Peyer's patch (tissue), 4 donors: Measurements from ENCODE around the gene ACACA. TPM values are rescaled to one million over a fixed set of nuclear protein-coding genes. Genes with fewer than 3 reads are reported as not detected.

ENCODE experiments used
- DNase-seq, 3 donors: peaks; one replicate each; pipeline ENCODE4 v3.0.0-alpha.2; 2017 to 2019
- H3K27ac ChIP-seq, 4 donors: fragments of 200-600 bp; sonication (generic); one replicate each; pipeline ENCODE4 v1.5.1; 2016 to 2019
- H3K27me3 ChIP-seq, 2 donors: fragments of 200-600 bp; sonication (generic); one replicate each; pipeline ENCODE4 v1.5.1; 2019
- H3K36me3 ChIP-seq, 3 donors: fragments of 200-600 bp; sonication (generic); one replicate each; pipeline ENCODE4 v1.5.1; 2016 to 2019
- H3K4me1 ChIP-seq, 4 donors: fragments of 200-600 bp; sonication (generic); one replicate each; pipeline ENCODE4 v1.5.1; 2016 to 2019
- H3K4me3 ChIP-seq, 4 donors: fragments of 200-600 bp; sonication (generic); 1 replicate in 3 of 4; 2 replicates in 1 of 4; pipeline ENCODE4 v1.5.1; 2016 to 2019; ENCODE audit warnings: mild to moderate bottlenecking in 1 of 4
- H3K9me3 ChIP-seq, 4 donors: fragments of 200-600 bp; sonication (generic); one replicate each; pipeline ENCODE4 v1.5.1; 2016 to 2019; ENCODE audit warnings: mild to moderate bottlenecking in 1 of 4
- POLR2A ChIP-seq, 2 donors: fragments of 450-650 bp; IDR thresholded peaks; one replicate each; pipeline ENCODE4 v1.5.1; 2017; ENCODE audit warnings: antibody characterized with exemption in 2 of 2, mild to moderate bottlenecking in 2 of 2, moderate library complexity in 2 of 2
- total RNA-seq, 4 donors: library from RNA; depleted of rRNA; stranded (reverse); fragments of >200 nt; gene quantifications; one replicate each; pipeline ENCODE4 v1.1.0, GENCODE V29; 2016
- TF ChIP-seq, protein P1 (sequence below), 6 experiments: fragments of 450-650 bp in 4 of 6; fragments of 200-600 bp in 2 of 6; sonication (generic) in 1 of 6; IDR thresholded peaks; one replicate each; pipeline ENCODE4 v1.5.1; 2017 to 2019; ENCODE audit warnings: antibody characterized with exemption in 6 of 6, mild to moderate bottlenecking in 3 of 6, moderate library complexity in 1 of 6

Gene ACACA
- total RNA-seq, 4 donors from 2014 or later: 31.7 to 71.7 (median 43.0) TPM

DNA sequence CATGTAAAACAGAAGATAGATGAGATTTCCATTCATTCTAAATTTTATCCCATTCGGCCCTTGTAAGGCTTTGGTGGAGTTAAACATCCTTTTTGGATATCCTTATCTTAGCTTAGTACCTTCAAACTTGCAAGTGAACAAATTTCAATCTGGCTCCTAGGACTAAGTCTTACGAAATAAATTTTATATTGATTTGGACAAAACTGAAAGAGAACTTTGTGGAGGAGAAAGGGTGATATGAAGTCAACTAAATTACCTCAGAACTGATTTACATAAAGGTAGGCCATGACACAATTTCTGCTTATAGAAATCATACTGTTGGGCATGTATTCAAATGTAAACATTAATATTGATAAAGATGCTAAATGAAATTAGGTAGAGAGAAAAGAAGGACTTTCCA, 206.1 kb downstream of the ACACA start:
- DNase-seq: no peak
- Histone ChIP-seq H3K27me3 (no peaks in the 10 kb centered on the region), H3K36me3 (peaks cover 0 to 31% (median 0%) of the 10 kb centered on the region in 3 donors), H3K4me1 (no peaks in the 10 kb centered on the region), H3K4me3 (no peak overlapping the region), H3K9me3 (no peaks in the 10 kb centered on the region), H3K27ac (no peak overlapping the region)
- TF ChIP-seq POLR2A (IDR thresholded peaks at IDR 0.05): no peak
- TF ChIP-seq, protein P1, sequence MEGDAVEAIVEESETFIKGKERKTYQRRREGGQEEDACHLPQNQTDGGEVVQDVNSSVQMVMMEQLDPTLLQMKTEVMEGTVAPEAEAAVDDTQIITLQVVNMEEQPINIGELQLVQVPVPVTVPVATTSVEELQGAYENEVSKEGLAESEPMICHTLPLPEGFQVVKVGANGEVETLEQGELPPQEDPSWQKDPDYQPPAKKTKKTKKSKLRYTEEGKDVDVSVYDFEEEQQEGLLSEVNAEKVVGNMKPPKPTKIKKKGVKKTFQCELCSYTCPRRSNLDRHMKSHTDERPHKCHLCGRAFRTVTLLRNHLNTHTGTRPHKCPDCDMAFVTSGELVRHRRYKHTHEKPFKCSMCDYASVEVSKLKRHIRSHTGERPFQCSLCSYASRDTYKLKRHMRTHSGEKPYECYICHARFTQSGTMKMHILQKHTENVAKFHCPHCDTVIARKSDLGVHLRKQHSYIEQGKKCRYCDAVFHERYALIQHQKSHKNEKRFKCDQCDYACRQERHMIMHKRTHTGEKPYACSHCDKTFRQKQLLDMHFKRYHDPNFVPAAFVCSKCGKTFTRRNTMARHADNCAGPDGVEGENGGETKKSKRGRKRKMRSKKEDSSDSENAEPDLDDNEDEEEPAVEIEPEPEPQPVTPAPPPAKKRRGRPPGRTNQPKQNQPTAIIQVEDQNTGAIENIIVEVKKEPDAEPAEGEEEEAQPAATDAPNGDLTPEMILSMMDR (IDR thresholded peaks at IDR 0.05): no peak

DNA sequence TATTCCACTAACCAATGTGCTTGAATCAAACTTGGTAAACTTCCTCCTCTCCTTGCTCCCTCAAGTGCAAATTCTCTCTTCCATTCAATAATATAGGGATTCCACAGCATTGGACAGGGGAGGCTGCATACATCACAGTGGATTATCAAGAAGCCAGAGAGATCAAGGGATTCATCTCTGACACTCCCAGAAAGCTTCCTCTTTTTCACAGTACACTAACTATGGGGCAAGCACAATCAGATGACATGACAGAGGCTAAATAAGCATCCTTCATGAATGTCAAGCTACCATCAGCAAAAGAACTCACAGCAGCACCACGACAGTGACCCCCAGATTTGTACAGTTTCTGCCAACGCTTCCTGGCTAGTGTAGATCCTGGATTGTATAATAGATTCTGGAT, 209.3 kb downstream of the ACACA start:
- DNase-seq: no peak
- TF ChIP-seq POLR2A (IDR thresholded peaks at IDR 0.05): no peak
- TF ChIP-seq, protein P1 (IDR thresholded peaks at IDR 0.05): no peak
- Histone ChIP-seq H3K9me3 (no peaks in the 10 kb centered on the region), H3K27me3 (no peaks in the 10 kb centered on the region), H3K27ac (no peak overlapping the region), H3K36me3 (peaks cover 0 to 10% (median 0%) of the 10 kb centered on the region in 3 donors), H3K4me3 (no peak overlapping the region), H3K4me1 (no peaks in the 10 kb centered on the region)

DNA sequence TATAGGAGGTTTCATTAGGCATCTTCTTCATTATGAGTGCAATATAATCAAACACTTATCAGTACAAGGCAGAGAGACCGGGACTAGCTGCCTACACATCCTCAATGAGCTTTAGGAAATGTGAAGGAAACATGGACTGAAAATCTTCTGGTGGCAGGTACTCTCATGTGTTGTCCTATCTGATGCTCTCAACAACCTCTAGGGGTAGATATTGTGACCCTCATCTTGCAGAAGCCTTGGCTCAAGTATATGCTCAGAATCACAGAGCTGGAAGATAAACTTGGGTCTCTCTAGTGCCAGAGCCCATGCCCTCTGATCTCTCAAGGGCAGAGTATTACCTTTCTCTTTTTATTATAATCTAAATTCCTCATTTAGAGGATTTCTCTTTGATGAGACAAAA, 212.4 kb downstream of the ACACA start:
- TF ChIP-seq, protein P1 (IDR thresholded peaks at IDR 0.05): no peak
- TF ChIP-seq POLR2A (IDR thresholded peaks at IDR 0.05): no peak

DNA sequence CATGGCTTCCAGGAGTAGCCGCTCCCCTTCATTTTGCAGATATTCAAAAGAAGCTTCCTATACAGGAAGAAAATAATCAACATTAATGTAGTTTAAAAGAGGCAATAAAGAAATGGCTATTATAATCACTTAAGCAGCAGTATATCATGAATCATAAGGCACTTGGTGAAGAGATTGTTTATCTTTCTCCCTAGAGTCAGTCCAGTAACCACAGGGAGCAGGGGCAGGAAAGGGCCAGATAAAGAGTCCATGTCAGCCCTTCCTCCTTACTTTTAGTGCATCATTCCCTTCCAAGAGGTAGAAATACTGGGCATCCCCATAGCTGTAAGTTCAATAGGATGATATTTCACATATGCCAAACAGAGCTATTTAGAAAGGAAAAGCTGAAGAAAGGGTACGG, 215.4 kb downstream of the ACACA start:
- Histone ChIP-seq H3K36me3 (peaks cover 0 to 51% (median 0%) of the 10 kb centered on the region in 3 donors), H3K4me3 (no peak overlapping the region), H3K27ac (no peak overlapping the region), H3K4me1 (no peaks in the 10 kb centered on the region), H3K27me3 (no peaks in the 10 kb centered on the region), H3K9me3 (no peaks in the 10 kb centered on the region)
- TF ChIP-seq POLR2A (IDR thresholded peaks at IDR 0.05): no peak
- TF ChIP-seq, protein P1 (IDR thresholded peaks at IDR 0.05): no peak
- DNase-seq: no peak

More for the DNA sequence above, 212.4 kb downstream of the ACACA start:
- Histone ChIP-seq H3K4me1 (no peaks in the 10 kb centered on the region), H3K27ac (no peak overlapping the region), H3K27me3 (no peaks in the 10 kb centered on the region), H3K4me3 (no peak overlapping the region), H3K9me3 (no peaks in the 10 kb centered on the region), H3K36me3 (peaks cover 0 to 34% (median 0%) of the 10 kb centered on the region in 3 donors)
- DNase-seq: no peak

DNA sequence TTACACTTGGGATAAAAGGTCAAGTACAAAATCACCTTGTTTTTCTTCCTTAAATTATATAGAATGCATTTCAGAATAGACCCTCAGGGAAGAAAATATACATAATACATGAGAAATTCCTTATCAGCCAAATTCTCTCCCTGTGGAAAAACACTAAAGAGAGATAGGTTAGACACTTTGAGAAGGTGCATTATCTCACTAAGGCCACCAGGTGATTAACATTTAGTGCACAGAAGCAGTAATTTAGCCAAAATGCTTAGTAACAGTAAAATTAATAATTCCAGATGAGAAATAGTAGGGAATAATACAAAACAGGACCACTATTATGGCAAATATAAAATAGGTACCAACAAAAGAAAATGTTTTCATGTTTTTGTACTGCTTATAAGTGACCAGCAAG, 216.1 kb downstream of the ACACA start:
- no peaks in the 10 kb centered on the region for H3K4me1 ChIP-seq
- H3K27ac ChIP-seq: no peak overlapping the region
- H3K27me3 ChIP-seq: no peaks in the 10 kb centered on the region
- H3K9me3 ChIP-seq: no peaks in the 10 kb centered on the region
- no peak for TF ChIP-seq POLR2A (IDR thresholded peaks at IDR 0.05)
- TF ChIP-seq, protein P1 (IDR thresholded peaks at IDR 0.05): peak in 2 of 6 experiments; percentile 5 to 25
- no peak overlapping the region for H3K4me3 ChIP-seq
- peaks cover 0 to 53% (median 0%) of the 10 kb centered on the region in 3 donors for H3K36me3 ChIP-seq
- no peak for DNase-seq

DNA sequence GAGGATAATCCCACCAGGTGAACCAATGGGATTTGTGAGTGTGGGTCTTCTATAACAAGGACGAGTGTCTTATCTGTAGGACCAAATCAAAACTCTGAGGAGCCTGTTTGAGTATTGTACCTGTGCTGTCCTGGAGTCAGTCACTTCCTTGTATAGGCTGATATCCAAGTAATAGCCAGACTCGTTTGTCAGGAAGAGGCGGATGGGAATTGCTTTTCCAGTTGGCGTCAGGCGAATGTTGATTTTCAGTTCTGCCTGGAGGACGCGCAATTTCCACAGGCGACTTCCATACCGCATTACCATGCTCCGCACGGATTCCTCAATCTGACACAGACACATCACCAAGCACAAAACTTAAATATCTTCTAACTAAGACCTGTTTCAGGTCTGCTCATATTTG, 218.5 kb downstream of the ACACA start:
- no peak overlapping the region for H3K27ac ChIP-seq
- DNase-seq: no peak
- no peak for TF ChIP-seq POLR2A (IDR thresholded peaks at IDR 0.05)
- TF ChIP-seq, protein P1 (IDR thresholded peaks at IDR 0.05): no peak

More for the DNA sequence above, 218.5 kb downstream of the ACACA start:
- no peaks in the 10 kb centered on the region for H3K27me3 ChIP-seq
- H3K9me3 ChIP-seq: no peaks in the 10 kb centered on the region
- H3K4me3 ChIP-seq: no peak overlapping the region
- H3K36me3 ChIP-seq: peaks cover 0 to 49% (median 0%) of the 10 kb centered on the region in 3 donors
- H3K4me1 ChIP-seq: no peaks in the 10 kb centered on the region
